Tibial nerve (tissue), 3 donors: ENCODE results near the gene CPT1B.

Source experiments
- POLR2A ChIP-seq, 2 donors: fragments of 450-650 bp; IDR thresholded peaks; one replicate each; pipeline ENCODE4 v1.6.1; 2017; ENCODE audit warnings: antibody characterized with exemption in 2 of 2, mild to moderate bottlenecking in 2 of 2, moderate library complexity in 2 of 2
- TF ChIP-seq, protein P1 (sequence below), 5 experiments: fragments of 200-600 bp in 3 of 5; fragments of 450-650 bp in 2 of 5; sonication (generic) in 3 of 5; IDR thresholded peaks; one replicate each; pipeline ENCODE4 v1.5.1; 2016 to 2019; ENCODE audit warnings: antibody characterized with exemption in 5 of 5, mild to moderate bottlenecking in 3 of 5, moderate library complexity in 2 of 5

DNA sequence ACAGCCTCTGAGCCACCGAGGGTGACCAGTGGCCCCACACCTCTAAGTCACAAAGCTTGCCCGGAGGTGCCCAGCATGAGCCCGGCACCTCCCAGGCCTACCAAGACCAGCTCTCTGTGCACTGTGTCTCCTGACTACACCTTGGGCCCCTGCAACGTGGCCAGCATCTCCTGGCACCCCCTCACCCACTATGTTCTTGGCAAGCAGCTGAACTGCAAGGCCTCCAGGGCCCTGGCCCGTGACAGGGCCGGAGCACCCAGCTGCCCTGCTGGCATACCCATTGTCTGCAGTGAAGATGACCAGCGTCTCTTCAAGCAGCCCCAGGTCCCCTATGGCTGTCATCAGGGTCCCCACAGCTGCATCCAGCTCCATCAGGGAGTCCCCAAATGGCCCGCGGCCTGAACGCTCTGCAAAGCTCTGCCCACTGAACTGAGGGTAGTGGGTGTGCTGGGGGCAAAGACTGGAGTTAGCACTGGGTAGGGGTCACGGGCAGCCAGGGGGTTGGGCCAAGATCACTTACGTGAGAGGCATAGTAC lies 48.2 kb upstream of the CPT1B start:
- TF ChIP-seq, protein P1, sequence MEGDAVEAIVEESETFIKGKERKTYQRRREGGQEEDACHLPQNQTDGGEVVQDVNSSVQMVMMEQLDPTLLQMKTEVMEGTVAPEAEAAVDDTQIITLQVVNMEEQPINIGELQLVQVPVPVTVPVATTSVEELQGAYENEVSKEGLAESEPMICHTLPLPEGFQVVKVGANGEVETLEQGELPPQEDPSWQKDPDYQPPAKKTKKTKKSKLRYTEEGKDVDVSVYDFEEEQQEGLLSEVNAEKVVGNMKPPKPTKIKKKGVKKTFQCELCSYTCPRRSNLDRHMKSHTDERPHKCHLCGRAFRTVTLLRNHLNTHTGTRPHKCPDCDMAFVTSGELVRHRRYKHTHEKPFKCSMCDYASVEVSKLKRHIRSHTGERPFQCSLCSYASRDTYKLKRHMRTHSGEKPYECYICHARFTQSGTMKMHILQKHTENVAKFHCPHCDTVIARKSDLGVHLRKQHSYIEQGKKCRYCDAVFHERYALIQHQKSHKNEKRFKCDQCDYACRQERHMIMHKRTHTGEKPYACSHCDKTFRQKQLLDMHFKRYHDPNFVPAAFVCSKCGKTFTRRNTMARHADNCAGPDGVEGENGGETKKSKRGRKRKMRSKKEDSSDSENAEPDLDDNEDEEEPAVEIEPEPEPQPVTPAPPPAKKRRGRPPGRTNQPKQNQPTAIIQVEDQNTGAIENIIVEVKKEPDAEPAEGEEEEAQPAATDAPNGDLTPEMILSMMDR (IDR thresholded peaks at IDR 0.05) = no peak
- no peak for TF ChIP-seq POLR2A (IDR thresholded peaks at IDR 0.05)
